ENCODE results near the gene MARCHF10.

- TF ChIP-seq POLR2A (IDR thresholded peaks at IDR 0.05; ENCODE audit: low read length) (no peak), GATA1 (IDR thresholded peaks at IDR 0.05; ENCODE audit: low read depth, low read length) (no peak)
Measured at GRCh38 chr17:62804822-62805221, 3.3 kb downstream of the MARCHF10 start.
